ENCODE data around the gene MYO3A.

The MYO3A gene, protein sequence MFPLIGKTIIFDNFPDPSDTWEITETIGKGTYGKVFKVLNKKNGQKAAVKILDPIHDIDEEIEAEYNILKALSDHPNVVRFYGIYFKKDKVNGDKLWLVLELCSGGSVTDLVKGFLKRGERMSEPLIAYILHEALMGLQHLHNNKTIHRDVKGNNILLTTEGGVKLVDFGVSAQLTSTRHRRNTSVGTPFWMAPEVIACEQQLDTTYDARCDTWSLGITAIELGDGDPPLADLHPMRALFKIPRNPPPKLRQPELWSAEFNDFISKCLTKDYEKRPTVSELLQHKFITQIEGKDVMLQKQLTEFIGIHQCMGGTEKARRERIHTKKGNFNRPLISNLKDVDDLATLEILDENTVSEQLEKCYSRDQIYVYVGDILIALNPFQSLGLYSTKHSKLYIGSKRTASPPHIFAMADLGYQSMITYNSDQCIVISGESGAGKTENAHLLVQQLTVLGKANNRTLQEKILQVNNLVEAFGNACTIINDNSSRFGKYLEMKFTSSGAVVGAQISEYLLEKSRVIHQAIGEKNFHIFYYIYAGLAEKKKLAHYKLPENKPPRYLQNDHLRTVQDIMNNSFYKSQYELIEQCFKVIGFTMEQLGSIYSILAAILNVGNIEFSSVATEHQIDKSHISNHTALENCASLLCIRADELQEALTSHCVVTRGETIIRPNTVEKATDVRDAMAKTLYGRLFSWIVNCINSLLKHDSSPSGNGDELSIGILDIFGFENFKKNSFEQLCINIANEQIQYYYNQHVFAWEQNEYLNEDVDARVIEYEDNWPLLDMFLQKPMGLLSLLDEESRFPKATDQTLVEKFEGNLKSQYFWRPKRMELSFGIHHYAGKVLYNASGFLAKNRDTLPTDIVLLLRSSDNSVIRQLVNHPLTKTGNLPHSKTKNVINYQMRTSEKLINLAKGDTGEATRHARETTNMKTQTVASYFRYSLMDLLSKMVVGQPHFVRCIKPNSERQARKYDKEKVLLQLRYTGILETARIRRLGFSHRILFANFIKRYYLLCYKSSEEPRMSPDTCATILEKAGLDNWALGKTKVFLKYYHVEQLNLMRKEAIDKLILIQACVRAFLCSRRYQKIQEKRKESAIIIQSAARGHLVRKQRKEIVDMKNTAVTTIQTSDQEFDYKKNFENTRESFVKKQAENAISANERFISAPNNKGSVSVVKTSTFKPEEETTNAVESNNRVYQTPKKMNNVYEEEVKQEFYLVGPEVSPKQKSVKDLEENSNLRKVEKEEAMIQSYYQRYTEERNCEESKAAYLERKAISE (N-terminal part only)

GRCh38 chr10:25933653-25934608, at the start of gene MYO3A:
TSS of gene MYO3A (plus strand) at chr10:25934229. CDS start at chr10:25952111, 17,882 bp downstream.
- TF ChIP-seq, protein P1, sequence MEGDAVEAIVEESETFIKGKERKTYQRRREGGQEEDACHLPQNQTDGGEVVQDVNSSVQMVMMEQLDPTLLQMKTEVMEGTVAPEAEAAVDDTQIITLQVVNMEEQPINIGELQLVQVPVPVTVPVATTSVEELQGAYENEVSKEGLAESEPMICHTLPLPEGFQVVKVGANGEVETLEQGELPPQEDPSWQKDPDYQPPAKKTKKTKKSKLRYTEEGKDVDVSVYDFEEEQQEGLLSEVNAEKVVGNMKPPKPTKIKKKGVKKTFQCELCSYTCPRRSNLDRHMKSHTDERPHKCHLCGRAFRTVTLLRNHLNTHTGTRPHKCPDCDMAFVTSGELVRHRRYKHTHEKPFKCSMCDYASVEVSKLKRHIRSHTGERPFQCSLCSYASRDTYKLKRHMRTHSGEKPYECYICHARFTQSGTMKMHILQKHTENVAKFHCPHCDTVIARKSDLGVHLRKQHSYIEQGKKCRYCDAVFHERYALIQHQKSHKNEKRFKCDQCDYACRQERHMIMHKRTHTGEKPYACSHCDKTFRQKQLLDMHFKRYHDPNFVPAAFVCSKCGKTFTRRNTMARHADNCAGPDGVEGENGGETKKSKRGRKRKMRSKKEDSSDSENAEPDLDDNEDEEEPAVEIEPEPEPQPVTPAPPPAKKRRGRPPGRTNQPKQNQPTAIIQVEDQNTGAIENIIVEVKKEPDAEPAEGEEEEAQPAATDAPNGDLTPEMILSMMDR (IDR thresholded peaks at IDR 0.05; ENCODE audit: borderline replicate concordance, insufficient read depth, low read depth, low read length), result no peak
- no peak within 1 kb of the TSS for H3K4me3 ChIP-seq (ENCODE audit: low read depth, low read length)

DNA sequence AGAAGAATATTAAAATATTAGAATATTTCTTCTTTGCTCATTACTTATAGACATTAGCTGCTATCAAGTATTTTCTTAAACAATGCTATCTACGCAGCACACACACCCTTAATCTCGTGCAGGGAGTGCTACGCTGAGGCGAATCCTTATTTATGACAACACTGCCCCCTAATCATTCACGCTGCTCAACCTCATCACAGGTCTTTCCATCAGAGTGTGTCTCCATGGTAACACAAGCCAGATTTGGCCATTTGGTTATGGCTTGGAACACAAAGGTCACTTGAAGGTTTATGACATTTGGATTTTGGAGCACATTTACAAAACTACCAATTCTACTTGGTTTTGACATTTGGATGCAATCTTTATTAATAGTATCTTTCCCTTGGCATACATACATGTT, 45.4 kb upstream of the MYO3A start:
- TF ChIP-seq, protein P1 (IDR thresholded peaks at IDR 0.05; ENCODE audit: borderline replicate concordance, insufficient read depth, low read depth, low read length), result no peak
- no peak overlapping the region for H3K4me3 ChIP-seq (ENCODE audit: low read depth, low read length)

DNA sequence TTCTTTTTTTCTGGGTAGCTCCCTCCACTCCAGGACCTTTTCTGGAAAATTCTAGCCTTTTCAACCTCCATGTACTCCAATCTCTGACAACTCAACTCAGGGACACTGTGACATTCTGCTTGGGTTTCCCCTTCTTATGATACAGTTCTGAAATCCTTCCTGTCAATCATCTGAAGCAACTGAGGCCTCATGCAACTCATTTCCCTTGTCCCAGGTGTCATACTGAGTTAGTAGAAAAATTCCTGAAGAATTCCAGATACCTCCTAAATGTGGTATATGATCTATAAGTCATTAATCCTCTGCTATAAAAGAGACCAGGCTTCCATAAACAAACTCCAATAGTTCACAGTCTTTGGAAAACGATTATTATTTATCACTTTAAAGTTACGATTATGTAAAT, 43.0 kb upstream of the MYO3A start:
- H3K4me3 ChIP-seq (ENCODE audit: low read depth, low read length), result no peak overlapping the region
- TF ChIP-seq, protein P1 (IDR thresholded peaks at IDR 0.05; ENCODE audit: borderline replicate concordance, insufficient read depth, low read depth, low read length), result no peak

DNA sequence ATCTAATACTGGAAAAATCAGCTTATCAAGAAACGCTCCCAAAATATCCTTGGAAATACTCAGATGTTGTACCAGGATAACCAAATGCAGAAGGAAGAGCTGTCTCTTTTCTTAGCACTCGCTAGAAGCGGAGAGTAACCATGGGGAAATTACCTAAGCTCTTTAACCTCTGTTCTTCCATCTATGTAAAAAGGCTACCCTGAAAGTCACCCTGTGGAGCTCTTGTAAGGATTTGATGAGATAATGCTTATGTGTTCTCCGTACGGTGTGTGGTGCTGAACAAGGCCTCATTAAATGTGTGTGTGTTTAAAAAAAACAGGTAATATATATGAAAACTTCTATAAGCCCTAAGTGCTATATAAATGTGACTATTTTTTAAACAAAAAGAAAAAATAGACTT, 38.2 kb upstream of the MYO3A start:
- H3K4me3 ChIP-seq (ENCODE audit: low read depth, low read length), result no peak overlapping the region
- TF ChIP-seq, protein P1 (IDR thresholded peaks at IDR 0.05; ENCODE audit: borderline replicate concordance, insufficient read depth, low read depth, low read length), result no peak

DNA sequence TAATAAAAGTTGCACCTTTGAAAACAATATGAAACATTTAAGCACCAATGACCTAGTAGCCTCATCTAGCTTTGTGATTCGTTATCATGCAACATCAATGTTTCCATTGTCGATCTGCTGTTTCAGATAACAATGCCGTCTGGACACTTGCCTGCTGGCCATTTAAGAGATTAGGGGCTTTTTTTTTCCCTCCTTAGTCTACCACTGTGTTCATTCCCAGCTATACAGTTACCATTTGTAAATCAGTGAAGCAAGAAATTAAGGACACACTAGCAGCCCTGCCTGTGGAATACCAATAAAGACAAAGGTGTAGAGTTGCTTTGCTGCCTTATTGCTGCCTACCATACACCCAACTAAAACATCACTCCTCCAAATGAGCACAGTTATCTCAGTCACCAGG, 37.6 kb upstream of the MYO3A start:
- H3K4me3 ChIP-seq (ENCODE audit: low read depth, low read length), result no peak overlapping the region
- TF ChIP-seq, protein P1 (IDR thresholded peaks at IDR 0.05; ENCODE audit: borderline replicate concordance, insufficient read depth, low read depth, low read length), result no peak

- TF ChIP-seq, protein P1 (IDR thresholded peaks at IDR 0.05; ENCODE audit: borderline replicate concordance, insufficient read depth, low read depth, low read length), result no peak
- H3K4me3 ChIP-seq (ENCODE audit: low read depth, low read length), result no peak overlapping the region
Measured at GRCh38 chr10:25899304-25899703, 34.7 kb upstream of the MYO3A start.
